Erythroblast (primary cell): ENCODE results near the gene RRAS2.

Experiments used
- DNase-seq, 2 experiments: peaks; one replicate each; lab custom pipeline; 2025; lab: John Stamatoyannopoulos, UW
- GATA1 ChIP-seq: IDR thresholded peaks from 2 replicates; pipeline ENCODE4 v1.6.1; 2011; ENCODE audit warnings: low read depth, mild to moderate bottlenecking, control low read depth, low read length, moderate library complexity
- POLR2A ChIP-seq: IDR thresholded peaks from 2 replicates; pipeline ENCODE4 v1.6.1; 2011; ENCODE audit warnings: mild to moderate bottlenecking, low read length

RRAS2 gene

GRCh38 chr11:14380947-14381561 is 22.1 kb upstream of the RRAS2 start:
- no peak for TF ChIP-seq GATA1
- TF ChIP-seq POLR2A: no peak

GRCh38 chr11:14380125-14380936 is 21.3 kb upstream of the RRAS2 start:
- TF ChIP-seq POLR2A: no peak
- no peak for TF ChIP-seq GATA1
- DNase-seq: no peak

More at GRCh38 chr11:14380947-14381561, 22.1 kb upstream of the RRAS2 start:
- DNase-seq: peak; percentile 14 to 19

- DNase-seq: no peak
- TF ChIP-seq GATA1 (no peak), POLR2A (no peak)
These were observed 19.2 kb upstream of the RRAS2 start for GRCh38 chr11:14378171-14378570.

GRCh38 chr11:14376920-14377319 is 17.9 kb upstream of the RRAS2 start:
- TF ChIP-seq POLR2A (no peak), GATA1 (no peak)
- DNase-seq: no peak

- peak in 1 of 2 experiments; percentile 8 for DNase-seq
- TF ChIP-seq GATA1: no peak
- no peak for TF ChIP-seq POLR2A
These were observed 16.2 kb upstream of the RRAS2 start for GRCh38 chr11:14374922-14375830.

- TF ChIP-seq GATA1 (no peak), POLR2A (no peak)
- DNase-seq: no peak
These were observed 15.1 kb upstream of the RRAS2 start for GRCh38 chr11:14373941-14374646.

- no peak for TF ChIP-seq GATA1
- TF ChIP-seq POLR2A: no peak
- DNase-seq: no peak
These were observed 13.0 kb upstream of the RRAS2 start for GRCh38 chr11:14372011-14372410.

GRCh38 chr11:14371249-14371648 is 12.3 kb upstream of the RRAS2 start:
- DNase-seq: no peak
- TF ChIP-seq POLR2A (no peak), GATA1 (no peak)

- no peak for DNase-seq
- TF ChIP-seq GATA1 (no peak), POLR2A (no peak)
These were observed 11.5 kb upstream of the RRAS2 start for GRCh38 chr11:14370496-14370895.

- no peak for DNase-seq
- TF ChIP-seq POLR2A (no peak), GATA1 (no peak)
These were observed 10.6 kb upstream of the RRAS2 start for GRCh38 chr11:14369598-14369997.

GRCh38 chr11:14366936-14367335 is 8.0 kb upstream of the RRAS2 start:
- no peak for DNase-seq
- no peak for TF ChIP-seq POLR2A
- no peak for TF ChIP-seq GATA1

- no peak for DNase-seq
- TF ChIP-seq POLR2A (no peak), GATA1 (no peak)
These were observed 5.3 kb upstream of the RRAS2 start for GRCh38 chr11:14364322-14364721.

GRCh38 chr11:14362611-14363010 is 3.6 kb upstream of the RRAS2 start:
- no peak for TF ChIP-seq GATA1
- TF ChIP-seq POLR2A: no peak
- DNase-seq: no peak

GRCh38 chr11:14361951-14362350 is 3.0 kb upstream of the RRAS2 start:
- TF ChIP-seq POLR2A: no peak
- no peak for TF ChIP-seq GATA1
- no peak for DNase-seq
